K562 (cell line): ENCODE results near the gene ABCG5. TPM values are rescaled to one million over a fixed set of nuclear protein-coding genes. Genes with fewer than 3 reads are reported as not detected.
A peak's percentile ranks its signal among the peaks of the same experiment; 100 is the strongest.

ENCODE experiments used
- ATAC-seq: fragments of 200-7000 bp; cut with Tn5 transposase; 3 replicates; pipeline ENCODE4 v1.9.1; 2020; ENCODE audit warnings: moderate library complexity
- BruUV-seq: library from RNA; stranded (reverse); fragments of 400-500 nt; replicated peaks from 2 replicates; lab custom pipeline; 2021; lab: Mats Ljungman, UMichigan
- CTCF ChIA-PET: fragments of 300-600 bp; formaldehyde crosslinking; extraction: SDS; loops from one replicate; lab custom pipeline; 2021; ENCODE audit warnings: low intra/inter-chr PET ratio; lab: Yijun Ruan, JAX
- POLR2A ChIA-PET: fragments of 300-600, 350-650 bp; sonication (Branson Sonifier 250); formaldehyde crosslinking; extraction: SDS; loops from one replicate; lab custom pipeline; 2021; ENCODE audit warnings: antibody characterized with exemption, inconsistent platforms; lab: Yijun Ruan, JAX
- DNase-seq, 4 experiments: peaks; one replicate each; pipeline versions ENCODE4 v3.0.0 to v3.0.0-alpha.2; 2011 to 2018; ENCODE audit warnings: low spot score in 3 of 4, mixed read lengths in 3 of 4; ENCODE audit errors: extremely low read depth in 1 of 4
- FAIRE-seq: peaks from 2 replicates; lab custom pipeline; 2011; peaks lifted over from hg19 to GRCh38; lab: Jason Lieb, UNC
- H2AFZ ChIP-seq: 2 replicates; pipeline ENCODE4 v1.6.0; 2011; ENCODE audit warnings: low read depth, low read length, control low read depth, inconsistent platforms
- H3K27ac ChIP-seq: fragments of 200-600 bp; 3 replicates; pipeline ENCODE4 v1.8.0; 2011; ENCODE audit warnings: low read depth, mild to moderate bottlenecking, control low read depth, inconsistent platforms, low read length, moderate library complexity, mixed read lengths; ENCODE audit errors: extremely low read depth
- H3K27me3 ChIP-seq, 2 experiments: fragments of 300-600 bp in 1 of 2; 2 replicates in 1 of 2; 3 replicates in 1 of 2; pipeline versions ENCODE4 v1.6.0 to v1.8.0; 2011; ENCODE audit warnings: inconsistent platforms in 2 of 2, low read length in 2 of 2, mild to moderate bottlenecking in 1 of 2, mixed read lengths in 1 of 2, moderate library complexity in 1 of 2; ENCODE audit not compliant: control insufficient read depth in 2 of 2, insufficient read depth in 2 of 2
- H3K36me3 ChIP-seq: fragments of 300-600 bp; 3 replicates; pipeline ENCODE4 v1.8.0; 2011; ENCODE audit warnings: mild to moderate bottlenecking, low read length, inconsistent platforms; ENCODE audit not compliant: control insufficient read depth, insufficient read depth
- H3K4me1 ChIP-seq, 2 experiments: fragments of 200-600 bp in 1 of 2; replicated peaks in 1 of 2; 2 replicates in 1 of 2; 3 replicates in 1 of 2; pipeline versions ENCODE4 v1.5.1 to v1.8.0; 2011; ENCODE audit warnings: inconsistent platforms in 2 of 2, low read length in 2 of 2, mild to moderate bottlenecking in 1 of 2, mixed read lengths in 1 of 2, moderate library complexity in 1 of 2; ENCODE audit not compliant: control insufficient read depth in 2 of 2, insufficient read depth in 2 of 2
- H3K4me2 ChIP-seq: 2 replicates; pipeline ENCODE4 v1.6.1; 2011; ENCODE audit warnings: low read length, control low read depth, inconsistent platforms, mixed read lengths; ENCODE audit not compliant: insufficient read depth
- H3K4me3 ChIP-seq: fragments of 200-600 bp; sonication (generic), shearing (Covaris generic); 2 replicates; pipeline ENCODE4 v1.5.1; 2016; ENCODE audit warnings: control low read depth, inconsistent platforms
- H3K79me2 ChIP-seq: fragments of 200-600 bp; 3 replicates; pipeline ENCODE4 v1.8.0; 2011; ENCODE audit warnings: low read length, inconsistent platforms; ENCODE audit not compliant: control insufficient read depth, insufficient read depth
- H3K9ac ChIP-seq, 2 experiments: 2 replicates each; pipeline versions ENCODE4 v1.6.0 to v1.6.1; 2011; ENCODE audit warnings: low read depth in 2 of 2, low read length in 2 of 2, control low read depth in 1 of 2, inconsistent platforms in 1 of 2, mild to moderate bottlenecking in 1 of 2, mixed read lengths in 1 of 2; ENCODE audit not compliant: insufficient read depth in 1 of 2
- H3K9me1 ChIP-seq: one replicate; pipeline ENCODE4 v1.6.0; 2011; ENCODE audit warnings: inconsistent platforms, mild to moderate bottlenecking, low read length, moderate library complexity; ENCODE audit not compliant: control insufficient read depth, insufficient read depth
- H3K9me3 ChIP-seq: replicated peaks from 2 replicates; pipeline ENCODE4 v1.5.1; 2011; ENCODE audit warnings: low read depth, low read length, inconsistent platforms; ENCODE audit not compliant: control insufficient read depth, insufficient read depth
- H4K20me1 ChIP-seq: replicated peaks from 2 replicates; pipeline ENCODE4 v1.6.1; 2011; ENCODE audit warnings: low read length, inconsistent platforms, mixed read lengths; ENCODE audit not compliant: control insufficient read depth, insufficient read depth
- DIDO1 ChIP-seq: fragments of 450-650 bp; IDR thresholded peaks from 2 replicates; pipeline ENCODE4 v1.6.1; 2016; ENCODE audit warnings: low read depth, missing biosample characterization, missing genetic modification characterization
- FIP1L1 ChIP-seq: fragments of 200-400 bp; formaldehyde crosslinking; IDR thresholded peaks from 2 replicates; pipeline ENCODE4 v1.6.1; 2018; ENCODE audit warnings: mild to moderate bottlenecking, low read depth, low read length; ENCODE audit not compliant: poor library complexity, severe bottlenecking
- FOSL1 ChIP-seq: fragments of 200-800 bp; sonication (Bioruptor generic); conservative IDR thresholded peaks from 2 replicates; pipeline ENCODE4 v1.6.1; 2016; ENCODE audit warnings: missing genetic modification characterization, missing compliant biosample characterization
- KLF16 ChIP-seq: IDR thresholded peaks from 2 replicates; pipeline ENCODE4 v1.6.1; 2016; ENCODE audit warnings: antibody characterized with exemption
- MAFF ChIP-seq: IDR thresholded peaks from 2 replicates; pipeline ENCODE4 v1.6.1; 2012; ENCODE audit warnings: low read length, improper control_type of control experiment
- MYC ChIP-seq, 2 experiments: fragments of 250-450 bp in 1 of 2; sonication (Bioruptor Pico) in 1 of 2; IDR thresholded peaks; 2 replicates each; pipeline versions ENCODE4 v1.5.1 to v1.6.1; 2012 to 2021; ENCODE audit warnings: low read depth in 2 of 2, borderline replicate concordance in 1 of 2, improper control_type of control experiment in 1 of 2, low read length in 1 of 2, mild to moderate bottlenecking in 1 of 2, moderate library complexity in 1 of 2
- PHF8 ChIP-seq: fragments of 200-600 bp; sonication (generic); IDR thresholded peaks from 2 replicates; pipeline ENCODE4 v1.6.1; 2012; ENCODE audit warnings: mixed run types, mild to moderate bottlenecking, inconsistent platforms, low read length, moderate library complexity, borderline replicate concordance
- PPARD ChIP-seq: fragments of 250-450 bp; sonication (Bioruptor Pico); IDR thresholded peaks from 2 replicates; pipeline ENCODE4 v1.8.0; 2022; ENCODE audit warnings: inconsistent platforms, mild to moderate bottlenecking, moderate library complexity
- RAD51 ChIP-seq: fragments of 450-650 bp; IDR thresholded peaks from 2 replicates; pipeline ENCODE4 v1.7.1; 2016; ENCODE audit warnings: low read depth, mild to moderate bottlenecking, borderline replicate concordance
- TCFL5 ChIP-seq: fragments of 250-450 bp; sonication (Bioruptor Pico); conservative IDR thresholded peaks from 2 replicates; pipeline ENCODE4 v1.6.1; 2021; ENCODE audit warnings: mild to moderate bottlenecking, moderate library complexity, matching md5 sums
- ZNF584 ChIP-seq: fragments of 200-800 bp; sonication (Bioruptor generic); IDR thresholded peaks from 2 replicates; pipeline ENCODE4 v1.6.1; 2016; ENCODE audit warnings: low read depth, mild to moderate bottlenecking, missing genetic modification characterization, missing compliant biosample characterization
- WGBS: fragments of 100-300 bp; shearing (Covaris generic); methylation state at CpG from one replicate; pipeline ENCODE4 v1.1.6; 2016; ENCODE audit warnings: low coverage, mixed read lengths; ENCODE audit not compliant: insufficient coverage; ENCODE audit errors: missing lambda C conversion rate; 5-methylcytosine and 5-hydroxymethylcytosine counted together
- in situ Hi-C: fragments of 300-500 bp; cut with MboI; formaldehyde crosslinking; loops from 4 replicates; pipeline ENCODE4 v1.15.0; 2018; ENCODE audit warnings: inconsistent platforms, mixed read lengths
- intact Hi-C: fragments of 100-400 bp; cut with micrococcal nuclease; formaldehyde crosslinking; loops from 2 replicates; pipeline ENCODE4 v1.14.2; 2022
- polyA plus RNA-seq, 8 experiments: library from polyadenylated mRNA; depleted of rRNA in 4 of 8; stranded (reverse) in 5 of 8; unstranded in 3 of 8; fragments of >200 nt; fragmentation: Nextera tagmentation in 2 of 8; fragmentation: Illumina TruSeq in 1 of 8; extraction: Ambion mirVana in 2 of 8; extraction: Trizol in 1 of 8; gene quantifications; 2 replicates each; pipeline versions ENCODE4 v1.2.1 to v1.2.3, GENCODE V29; 2011 to 2014; ENCODE audit warnings: inconsistent platforms in 1 of 8, missing spikeins in 1 of 8
- total RNA-seq, 7 experiments: library from RNA; depleted of rRNA in 6 of 7; stranded (reverse); fragments of >200 nt in 6 of 7; fragmentation: Illumina TruSeq in 2 of 7; extraction: Trizol in 2 of 7; gene quantifications; 2 replicates each; pipeline versions ENCODE4 v1.2.1 to v1.2.3, GENCODE V29; 2011 to 2021; ENCODE audit warnings: low replicate concordance in 1 of 7
- TF ChIP-seq, protein P1 (sequence below): IDR thresholded peaks from 2 replicates; pipeline ENCODE4 v1.6.1; 2012; ENCODE audit warnings: low read depth, low read length, improper control_type of control experiment, borderline replicate concordance
- TF ChIP-seq, protein P2 (sequence below): fragments of 250-450 bp; sonication (Bioruptor Pico); IDR thresholded peaks from 2 replicates; pipeline ENCODE4 v1.5.0; 2022; ENCODE audit warnings: mild to moderate bottlenecking
- TF ChIP-seq, protein P3 (sequence below): fragments of 450-650 bp; IDR thresholded peaks from 2 replicates; pipeline ENCODE4 v1.6.1; 2016; ENCODE audit warnings: missing biosample characterization, missing genetic modification characterization
- TF ChIP-seq, protein P4 (sequence below): fragments of 250-450 bp; sonication (Bioruptor Pico); IDR thresholded peaks from 2 replicates; pipeline ENCODE4 v1.5.0; 2021

The ABCG5 gene
- total and polyA plus RNA-seq, 9 of the 15 experiments (the other 6 are each of a cell fraction or from before 2014, with no cell fraction given): 0.01 TPM; not detected in 7

DNA sequence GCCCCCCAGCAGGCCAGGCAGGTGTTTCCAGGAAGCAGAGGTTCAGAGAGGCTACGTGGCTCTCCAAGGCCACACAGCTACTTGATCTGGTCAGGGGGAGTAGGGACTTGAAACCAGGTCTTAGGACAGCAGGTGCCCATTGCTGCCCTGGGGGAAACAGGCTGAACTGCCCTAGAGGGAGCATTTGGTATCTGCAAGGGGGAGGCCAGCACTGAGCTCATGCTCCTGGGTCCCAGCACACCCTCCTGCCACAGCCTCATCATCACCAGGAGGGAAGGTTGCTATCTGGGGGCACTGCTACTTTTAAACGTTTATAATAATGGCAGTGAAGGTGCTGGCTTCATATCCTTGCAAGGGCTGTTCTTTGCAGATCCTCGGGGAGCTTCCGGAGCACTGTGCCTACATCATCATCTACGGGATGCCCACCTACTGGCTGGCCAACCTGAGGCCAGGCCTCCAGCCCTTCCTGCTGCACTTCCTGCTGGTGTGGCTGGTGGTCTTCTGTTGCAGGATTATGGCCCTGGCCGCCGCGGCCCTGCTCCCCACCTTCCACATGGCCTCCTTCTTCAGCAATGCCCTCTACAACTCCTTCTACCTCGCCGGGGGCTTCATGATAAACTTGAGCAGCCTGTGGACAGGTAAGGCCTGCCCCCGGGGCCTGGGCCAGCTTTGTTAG is 36.3 kb upstream of the ABCG5 start:
- Histone ChIP-seq H3K27ac (no peak overlapping the region), H3K4me3 (no peak overlapping the region), H3K9ac (no peak overlapping the region), H3K79me2 (no peaks in the 10 kb centered on the region), H3K9me1 (no peaks in the 10 kb centered on the region), H4K20me1 (peaks cover 4% of the 10 kb centered on the region; the same call in 1 of the 2 replicates), H3K4me2 (no peak overlapping the region), H3K9me3 (no peaks in the 10 kb centered on the region), H3K4me1 (no peaks in the 10 kb centered on the region), H2AFZ (no peak overlapping the region), H3K27me3 (peaks cover 25 to 56% of the 10 kb centered on the region in 2 experiments; a peak in 4 of 5 replicates), H3K36me3 (no peaks in the 10 kb centered on the region)
- in situ Hi-C loops (loop anchor here (5.0 kb wide), 1 partner anchor 273 kb away; no protein-coding TSS in a partner anchor), intact Hi-C loops (loop anchor here (5.0 to 10.0 kb wide), 4 partner anchors 73 to 1082 kb away; no protein-coding TSS in a partner anchor)
- ChIA-PET POLR2A (interaction anchor here (1.0 kb wide), 1 partner anchor 33 kb away, joined by 4 read pairs; no protein-coding TSS in a partner anchor), CTCF (interaction anchor here (0.7 kb wide), 1 partner anchor 1057 kb away, joined by 3 read pairs; no protein-coding TSS in a partner anchor)
- no TSS peak for BruUV-seq
- ATAC-seq (peak; percentile 9; the same call in 1 of the 3 replicates), DNase-seq (peak in 1 of 4 experiments; percentile 10), FAIRE-seq (no peak)
- 6% methylated on average over 10 of the region's 11 CpGs for WGBS
- TF ChIP-seq MAFF: no peak
- no peak for TF ChIP-seq RAD51
- TF ChIP-seq MYC (IDR thresholded peaks at IDR 0.05; ENCODE audit: low read depth, low read length): no peak
- TF ChIP-seq MYC (CRISPR knock-in tag; IDR thresholded peaks at IDR 0.05; ENCODE audit: borderline replicate concordance, low read depth): no peak
- TF ChIP-seq PPARD (CRISPR knock-in tag): no peak
- TF ChIP-seq, protein P1, sequence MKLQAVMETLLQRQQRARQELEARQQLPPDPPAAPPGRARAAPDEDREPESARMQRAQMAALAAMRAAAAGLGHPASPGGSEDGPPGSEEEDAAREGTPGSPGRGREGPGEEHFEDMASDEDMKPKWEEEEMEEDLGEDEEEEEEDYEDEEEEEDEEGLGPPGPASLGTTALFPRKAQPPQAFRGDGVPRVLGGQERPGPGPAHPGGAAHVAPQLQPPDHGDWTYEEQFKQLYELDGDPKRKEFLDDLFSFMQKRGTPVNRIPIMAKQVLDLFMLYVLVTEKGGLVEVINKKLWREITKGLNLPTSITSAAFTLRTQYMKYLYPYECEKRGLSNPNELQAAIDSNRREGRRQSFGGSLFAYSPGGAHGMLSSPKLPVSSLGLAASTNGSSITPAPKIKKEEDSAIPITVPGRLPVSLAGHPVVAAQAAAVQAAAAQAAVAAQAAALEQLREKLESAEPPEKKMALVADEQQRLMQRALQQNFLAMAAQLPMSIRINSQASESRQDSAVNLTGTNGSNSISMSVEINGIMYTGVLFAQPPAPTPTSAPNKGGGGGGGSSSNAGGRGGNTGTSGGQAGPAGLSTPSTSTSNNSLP: no peak
- TF ChIP-seq DIDO1 (tag): no peak
- TF ChIP-seq, protein P2, sequence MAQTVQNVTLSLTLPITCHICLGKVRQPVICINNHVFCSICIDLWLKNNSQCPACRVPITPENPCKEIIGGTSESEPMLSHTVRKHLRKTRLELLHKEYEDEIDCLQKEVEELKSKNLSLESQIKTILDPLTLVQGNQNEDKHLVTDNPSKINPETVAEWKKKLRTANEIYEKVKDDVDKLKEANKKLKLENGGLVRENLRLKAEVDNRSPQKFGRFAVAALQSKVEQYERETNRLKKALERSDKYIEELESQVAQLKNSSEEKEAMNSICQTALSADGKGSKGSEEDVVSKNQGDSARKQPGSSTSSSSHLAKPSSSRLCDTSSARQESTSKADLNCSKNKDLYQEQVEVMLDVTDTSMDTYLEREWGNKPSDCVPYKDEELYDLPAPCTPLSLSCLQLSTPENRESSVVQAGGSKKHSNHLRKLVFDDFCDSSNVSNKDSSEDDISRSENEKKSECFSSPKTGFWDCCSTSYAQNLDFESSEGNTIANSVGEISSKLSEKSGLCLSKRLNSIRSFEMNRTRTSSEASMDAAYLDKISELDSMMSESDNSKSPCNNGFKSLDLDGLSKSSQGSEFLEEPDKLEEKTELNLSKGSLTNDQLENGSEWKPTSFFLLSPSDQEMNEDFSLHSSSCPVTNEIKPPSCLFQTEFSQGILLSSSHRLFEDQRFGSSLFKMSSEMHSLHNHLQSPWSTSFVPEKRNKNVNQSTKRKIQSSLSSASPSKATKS (CRISPR knock-in tag): no peak
- TF ChIP-seq ZNF584 (CRISPR knock-in tag): no peak
- no peak for TF ChIP-seq PHF8
- no peak for TF ChIP-seq FIP1L1
- TF ChIP-seq, protein P3, sequence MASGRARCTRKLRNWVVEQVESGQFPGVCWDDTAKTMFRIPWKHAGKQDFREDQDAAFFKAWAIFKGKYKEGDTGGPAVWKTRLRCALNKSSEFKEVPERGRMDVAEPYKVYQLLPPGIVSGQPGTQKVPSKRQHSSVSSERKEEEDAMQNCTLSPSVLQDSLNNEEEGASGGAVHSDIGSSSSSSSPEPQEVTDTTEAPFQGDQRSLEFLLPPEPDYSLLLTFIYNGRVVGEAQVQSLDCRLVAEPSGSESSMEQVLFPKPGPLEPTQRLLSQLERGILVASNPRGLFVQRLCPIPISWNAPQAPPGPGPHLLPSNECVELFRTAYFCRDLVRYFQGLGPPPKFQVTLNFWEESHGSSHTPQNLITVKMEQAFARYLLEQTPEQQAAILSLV (tag): no peak
- TF ChIP-seq, protein P4, sequence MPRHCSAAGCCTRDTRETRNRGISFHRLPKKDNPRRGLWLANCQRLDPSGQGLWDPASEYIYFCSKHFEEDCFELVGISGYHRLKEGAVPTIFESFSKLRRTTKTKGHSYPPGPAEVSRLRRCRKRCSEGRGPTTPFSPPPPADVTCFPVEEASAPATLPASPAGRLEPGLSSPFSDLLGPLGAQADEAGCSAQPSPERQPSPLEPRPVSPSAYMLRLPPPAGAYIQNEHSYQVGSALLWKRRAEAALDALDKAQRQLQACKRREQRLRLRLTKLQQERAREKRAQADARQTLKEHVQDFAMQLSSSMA (CRISPR knock-in tag): no peak
- no peak for TF ChIP-seq FOSL1 (tag)
- no peak for TF ChIP-seq KLF16
- TF ChIP-seq TCFL5 (CRISPR knock-in tag): no peak
